WI38 (cell line): ENCODE data around the gene EID3.
A peak's percentile ranks its signal among the peaks of the same experiment; 100 is the strongest.
"Not testable (repeated sequence)": the region's sequence is repeated elsewhere in the genome, so short reads cannot be mapped to it uniquely, and the experiment has no call there.

ENCODE experiments used
- H3K4me3 ChIP-seq: 2 replicates; pipeline ENCODE4 v1.5.1; 2011; ENCODE audit warnings: low read depth, mild to moderate bottlenecking, control low read depth, low read length
- CTCF ChIP-seq: IDR thresholded peaks from 2 replicates; pipeline ENCODE4 v1.5.1; 2012; ENCODE audit warnings: low read depth, mild to moderate bottlenecking, control low read depth, low read length

Gene EID3

DNA sequence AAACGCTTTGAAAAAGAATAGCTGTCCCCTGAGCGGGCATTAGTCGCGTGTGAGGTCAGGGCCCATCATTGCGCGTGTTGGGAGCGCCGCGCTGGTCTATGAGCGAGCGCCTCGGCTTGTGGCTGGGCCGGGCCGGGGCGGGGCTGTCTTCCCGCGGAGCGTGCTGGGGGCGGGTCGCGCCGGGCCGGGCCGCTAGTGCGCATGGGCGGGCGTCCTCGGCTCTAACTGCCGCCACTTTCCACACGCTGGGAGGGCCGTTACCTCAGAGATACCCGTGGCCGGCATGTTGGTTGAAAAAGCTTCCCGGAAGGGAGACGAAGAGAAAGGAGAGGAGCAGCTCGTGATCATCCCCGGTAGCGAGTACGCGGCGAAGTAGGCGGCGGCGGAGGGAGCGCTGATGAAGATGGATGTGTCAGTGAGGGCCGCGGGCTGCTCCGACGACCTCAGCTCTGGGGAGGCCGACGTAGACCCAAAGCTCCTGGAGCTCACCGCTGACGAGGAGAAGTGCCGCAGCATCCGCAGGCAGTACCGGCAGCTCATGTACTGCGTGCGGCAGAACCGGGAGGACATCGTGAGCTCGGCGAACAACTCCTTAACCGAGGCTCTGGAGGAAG, at the start of gene EID3:
EID3 (plus strand) TSS at position 202 of the 614 bp plus-strand sequence; CDS start at position 398, 196 bp downstream.
- peak within 1 kb of the TSS; percentile 52 for H3K4me3 ChIP-seq
- TF ChIP-seq CTCF: no peak

GRCh38 chr12:104257913-104258472, 45.5 kb upstream of the EID3 start:
- TF ChIP-seq CTCF: no peak
- H3K4me3 ChIP-seq: no peak overlapping the region

DNA sequence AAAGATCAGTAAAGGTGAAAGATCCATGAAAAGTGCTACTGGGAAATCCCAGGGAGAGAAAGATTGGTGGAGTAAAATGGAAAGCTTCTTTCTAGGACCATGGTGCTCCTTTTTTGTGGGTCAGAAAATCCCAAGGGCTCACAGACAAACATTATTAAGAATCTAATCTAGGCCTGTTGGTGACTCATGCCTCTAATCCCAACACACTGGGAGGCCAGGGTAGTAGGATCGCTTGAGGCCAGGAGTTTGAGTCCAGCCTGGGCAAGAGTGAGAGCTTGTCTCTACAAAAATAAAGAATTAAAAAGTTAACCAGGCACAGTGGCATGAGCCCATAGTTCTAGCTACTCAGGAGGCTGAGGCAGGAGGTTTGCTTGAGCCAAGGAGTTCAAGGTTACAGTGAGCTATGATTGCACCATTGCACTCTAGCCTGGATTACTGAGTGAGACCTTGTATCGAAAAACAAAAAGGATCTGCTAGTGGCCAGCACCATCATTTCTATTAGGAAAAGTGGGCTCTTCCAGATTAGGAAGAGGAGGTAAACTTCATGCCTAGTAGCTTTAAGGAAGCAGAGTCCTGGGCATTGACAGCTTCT, 45.0 kb upstream of the EID3 start:
- no peak for TF ChIP-seq CTCF
- H3K4me3 ChIP-seq: no peak overlapping the region

- H3K4me3 ChIP-seq: no peak overlapping the region
- TF ChIP-seq CTCF: no peak
Measured at GRCh38 chr12:104263026-104263425, 40.5 kb upstream of the EID3 start.

DNA sequence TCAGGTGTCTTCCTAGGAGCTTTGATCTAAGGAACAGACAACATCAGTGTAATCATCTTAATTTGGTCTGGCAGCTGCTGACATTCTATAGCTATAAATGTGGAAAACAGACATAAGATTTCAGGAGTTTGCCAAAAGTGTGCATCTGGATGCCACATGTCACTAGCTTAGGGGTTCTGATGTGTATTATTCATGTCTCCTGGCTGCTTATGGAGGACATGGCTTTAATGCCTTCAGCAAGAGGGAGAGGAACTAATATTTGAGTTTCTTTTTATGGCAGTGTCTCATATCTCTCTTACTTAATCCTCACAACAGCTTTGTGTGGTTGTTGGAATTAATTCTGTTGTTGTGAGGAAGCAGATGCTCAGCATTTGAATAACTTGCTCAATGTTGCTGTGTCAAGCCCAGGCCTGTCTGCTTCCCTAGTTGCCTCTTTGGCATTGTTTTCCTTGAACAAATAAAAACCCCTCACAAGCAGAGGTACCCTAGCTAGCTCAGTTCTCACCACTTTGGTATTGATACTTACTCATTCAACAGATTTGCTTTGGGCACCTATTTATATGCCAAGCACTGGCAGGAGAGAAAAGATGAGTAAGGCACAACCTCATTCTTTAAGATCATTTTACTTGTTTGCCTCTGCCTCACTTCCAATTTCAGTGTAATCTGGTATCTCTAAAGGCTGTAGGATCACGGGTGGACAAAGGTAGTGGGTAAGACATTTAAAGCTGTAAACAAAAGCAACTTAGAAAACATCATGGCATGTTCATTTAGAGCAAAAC, 39.8 kb upstream of the EID3 start:
- H3K4me3 ChIP-seq: no peak overlapping the region
- no peak for TF ChIP-seq CTCF

GRCh38 chr12:104265436-104265835, 38.1 kb upstream of the EID3 start:
- not testable (repeated sequence) for H3K4me3 ChIP-seq

DNA sequence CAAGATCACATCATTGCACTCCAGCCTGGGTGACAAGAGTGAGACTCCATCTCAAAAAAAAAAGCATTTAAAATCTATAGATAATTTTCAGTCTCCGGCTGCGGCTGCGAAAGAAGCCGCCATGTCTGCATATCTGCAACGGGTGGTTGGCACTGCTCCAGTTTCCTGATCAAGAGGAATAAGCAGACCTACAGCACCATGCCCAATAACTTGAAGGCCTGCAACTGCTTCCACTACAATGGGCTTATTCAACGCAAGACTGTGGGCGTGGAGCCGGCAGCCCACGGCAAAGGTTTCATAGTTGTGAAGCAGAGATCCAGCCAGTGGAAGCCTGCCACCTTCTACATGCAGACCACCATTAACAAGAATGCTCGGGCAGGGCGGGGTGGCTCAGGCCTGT, 30.6 kb upstream of the EID3 start:
- no peak for TF ChIP-seq CTCF
- H3K4me3 ChIP-seq: no peak overlapping the region
